GM12892 (cell line): ENCODE measurements around the gene KRT8.

Experiments
- POLR2A ChIP-seq: IDR thresholded peaks from 2 replicates; pipeline ENCODE4 v1.6.1; 2011; ENCODE audit warnings: low read depth, low read length, control low read depth
- POLR2AphosphoS5 ChIP-seq: IDR thresholded peaks from 2 replicates; pipeline ENCODE4 v1.6.1; 2011; ENCODE audit warnings: low read depth, low read length, control low read depth
- TAF1 ChIP-seq: IDR thresholded peaks from 2 replicates; pipeline ENCODE4 v1.6.1; 2011; ENCODE audit warnings: low read depth, mild to moderate bottlenecking, control low read depth, low read length, borderline replicate concordance

DNA sequence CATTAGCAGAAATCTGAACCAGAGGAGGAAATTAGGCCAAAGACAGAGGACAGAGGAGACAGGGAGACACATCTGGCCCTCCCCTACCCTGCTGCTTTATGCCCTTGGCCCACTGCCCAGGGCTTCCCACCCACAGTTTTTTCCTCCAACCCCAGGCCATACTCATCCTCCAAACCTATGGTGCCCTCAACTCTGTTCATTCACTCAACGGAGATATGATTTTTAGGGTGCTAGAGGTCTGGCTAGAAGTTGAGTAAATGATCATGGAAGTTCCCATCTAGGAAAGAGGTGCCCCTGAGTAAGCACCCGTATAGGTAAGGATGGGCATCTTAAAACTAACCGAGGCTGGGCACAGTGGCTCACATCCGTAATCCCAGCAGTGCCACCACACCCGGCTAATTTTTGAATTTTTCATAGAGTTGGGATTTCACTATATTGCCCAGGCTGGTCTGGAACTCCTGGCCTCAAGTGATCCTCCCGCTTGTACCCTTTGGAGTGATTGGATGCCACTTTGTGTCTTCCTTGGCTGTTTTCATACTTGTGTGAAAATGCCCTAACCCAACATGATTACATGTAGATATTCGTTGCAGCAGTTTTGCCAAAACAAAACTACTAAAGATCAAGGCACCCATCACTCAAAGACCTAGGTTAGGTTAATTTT, 48.4 kb upstream of the KRT8 start:
- no peak for TF ChIP-seq POLR2A
- TF ChIP-seq POLR2AphosphoS5 = no peak
- TF ChIP-seq TAF1 = no peak
